CD4-positive, alpha-beta T cell treated with Interferon gamma for 1 hour (primary cell): Measurements from ENCODE around the gene MRPL18.

Experiments
- DNase-seq: peaks from one replicate; pipeline ENCODE4 v3.0.0-alpha.2; 2020

MRPL18 gene

DNA sequence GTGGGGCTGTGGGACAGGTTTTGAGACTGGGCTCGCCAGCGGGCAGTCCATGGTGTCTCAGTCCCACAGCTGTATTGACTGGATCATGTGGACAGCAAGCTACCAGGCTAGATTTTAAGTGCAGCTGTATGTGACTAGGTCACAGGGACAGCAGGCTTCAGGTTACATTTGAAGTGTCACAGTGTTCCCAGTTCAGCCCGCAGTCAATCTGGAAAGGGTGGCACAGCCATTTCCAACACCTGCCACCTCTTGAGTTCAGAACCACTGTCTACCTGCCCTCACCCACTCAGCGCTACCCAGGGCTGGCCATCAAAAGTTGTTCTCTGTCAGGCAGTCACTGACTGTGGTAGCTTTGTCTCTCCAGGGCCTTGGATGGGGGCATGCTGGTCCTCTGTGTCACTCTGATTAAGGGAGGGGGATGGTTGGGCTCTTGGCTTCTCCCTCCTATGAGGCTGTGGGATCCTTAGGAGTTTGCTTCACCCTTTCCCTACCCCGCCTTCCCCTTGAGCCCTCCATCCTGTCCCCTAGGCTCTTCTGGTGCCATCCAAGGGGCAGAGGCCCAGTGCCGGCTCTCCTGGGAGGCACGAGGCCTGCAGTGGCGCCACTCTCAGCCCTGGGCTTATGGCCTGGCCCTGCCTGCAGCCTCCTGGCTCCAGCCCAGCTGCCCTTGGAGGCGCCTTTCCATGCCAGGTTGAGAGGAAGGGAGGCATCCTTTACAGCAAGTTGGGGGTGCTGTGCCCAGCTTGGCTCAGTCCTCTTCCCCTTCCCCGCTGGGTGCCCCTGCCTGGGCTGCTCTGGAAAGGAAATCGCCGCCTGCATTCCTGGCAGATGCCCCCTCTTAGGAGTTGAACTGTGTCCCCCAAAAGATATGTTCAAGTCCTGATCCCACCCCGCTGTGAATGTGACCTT lies 54.7 kb downstream of the MRPL18 start:
- no peak for DNase-seq
